GM11168 (cell line): Measurements from ENCODE around the gene TUBB1.

Source experiments
- in situ Hi-C: fragments of 300-500 bp; cut with MboI; formaldehyde crosslinking; loops from one replicate; pipeline ENCODE4 v1.12.0; 2022; ENCODE audit warnings: low sequenced_read_pairs; ENCODE audit not compliant: unreplicated experiment

Gene TUBB1

DNA sequence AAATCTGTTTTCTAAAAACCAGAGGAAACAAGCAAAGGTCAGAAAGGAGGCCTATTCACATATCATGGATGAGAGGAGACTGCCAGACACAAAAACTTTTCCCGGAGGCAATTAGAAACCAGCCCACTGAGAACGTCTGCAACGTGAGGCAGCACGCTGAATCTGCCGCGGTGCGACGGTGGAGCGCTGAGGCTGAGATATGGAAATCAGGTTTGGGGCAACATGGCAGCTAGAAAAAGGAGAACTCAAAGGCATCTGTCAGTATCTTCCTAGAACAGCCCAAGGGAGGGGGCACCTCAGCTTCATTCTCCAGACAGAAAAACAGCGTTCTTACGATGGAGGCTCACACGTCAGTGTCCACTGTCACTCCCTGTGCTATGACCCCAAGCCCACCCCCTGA is 18.2 kb downstream of the TUBB1 start:
- in situ Hi-C loops = no loop called here

DNA sequence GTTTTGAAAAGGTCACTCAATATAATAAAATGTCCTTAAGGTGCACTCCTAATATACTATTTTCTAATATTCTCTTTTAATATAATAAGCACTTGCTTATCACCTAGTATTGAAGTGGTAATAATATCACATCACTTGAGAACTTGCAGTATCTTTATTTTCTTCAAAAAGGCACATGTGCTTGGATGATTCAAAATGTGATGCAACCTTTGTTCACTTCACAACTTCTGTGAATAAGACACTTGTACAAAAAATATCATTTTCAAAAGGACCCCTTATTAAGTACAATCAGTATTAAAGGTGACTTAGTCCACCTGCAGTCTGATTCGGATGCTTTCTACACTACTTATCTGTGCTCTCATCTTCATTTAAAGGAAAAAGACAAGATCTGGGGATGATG is 20.0 kb downstream of the TUBB1 start:
- in situ Hi-C loops = no loop called here

DNA sequence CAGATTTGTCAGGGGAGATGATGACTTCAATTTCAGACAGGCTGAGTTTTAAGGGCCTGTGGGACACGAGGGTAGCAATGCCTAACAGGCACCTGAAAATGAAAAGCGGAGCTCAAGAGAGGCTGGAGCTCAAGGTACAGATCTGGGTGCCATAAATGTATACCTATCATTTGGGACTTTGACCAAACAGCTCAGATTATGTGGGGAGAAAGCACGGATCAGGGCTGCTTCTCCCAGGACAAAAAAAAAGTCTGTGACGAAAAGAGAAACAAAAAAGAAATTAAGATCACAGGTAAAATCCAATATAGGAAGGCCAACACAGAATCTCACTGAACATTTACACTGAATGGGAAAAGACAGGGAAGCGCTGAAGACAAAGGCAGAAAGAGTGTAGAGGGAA is 21.4 kb downstream of the TUBB1 start:
- in situ Hi-C loops = loop anchor here (5.0 kb wide), 1 partner anchor 33 kb away; the partner anchor contains the start of gene CTSZ

DNA sequence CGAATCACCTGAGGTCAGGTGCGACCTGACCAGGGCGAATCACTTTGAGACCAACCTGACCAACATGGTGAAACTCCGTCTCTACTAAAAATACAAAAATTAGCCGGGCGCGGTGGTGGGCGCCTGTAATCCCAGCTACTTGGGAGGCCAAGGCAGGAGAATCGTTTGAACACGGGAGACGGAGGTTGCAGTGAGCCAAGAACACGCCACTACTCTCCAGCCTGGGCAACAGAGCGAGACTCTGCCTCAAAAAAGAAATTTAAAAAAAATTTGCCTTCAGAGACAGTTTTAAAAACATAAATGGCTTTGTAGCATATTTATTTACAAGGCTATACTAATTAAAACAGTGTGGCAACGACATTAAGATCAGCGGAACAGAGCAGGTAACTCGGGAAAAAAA is 22.3 kb downstream of the TUBB1 start:
- in situ Hi-C loops = loop anchor here (5.0 kb wide), 1 partner anchor 34 kb away; the partner anchor contains the start of gene CTSZ

DNA sequence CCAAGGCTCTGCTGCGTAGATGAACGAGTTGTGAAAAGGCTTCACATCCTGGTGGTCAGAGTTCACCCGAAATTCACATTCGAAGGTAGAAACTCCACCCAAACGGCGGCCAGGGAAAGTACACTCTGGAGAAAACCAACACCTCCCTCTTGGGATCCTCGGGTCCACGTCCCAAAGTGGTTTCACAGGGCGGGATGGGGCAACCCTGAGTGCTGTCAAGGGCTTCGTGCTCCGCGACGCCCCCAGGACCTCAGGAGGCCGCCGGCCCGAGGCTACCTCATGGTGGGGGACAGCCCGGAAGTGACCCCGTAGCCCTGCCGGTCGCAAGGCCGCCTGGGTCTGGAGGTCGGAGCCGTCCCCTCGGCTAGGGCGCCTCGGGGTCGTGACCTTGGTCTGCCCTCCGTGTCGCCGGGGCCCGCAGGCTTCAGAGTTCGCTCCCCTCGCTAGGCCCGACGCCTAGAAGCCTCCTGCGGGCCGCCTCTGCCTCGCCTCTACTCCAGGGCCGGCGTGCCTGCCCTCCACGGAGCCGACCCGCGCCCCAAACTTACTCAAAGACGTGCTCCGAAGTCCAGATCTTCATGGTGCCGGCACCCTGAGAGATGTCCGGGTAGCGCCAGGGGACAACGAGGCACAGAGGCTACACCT is 23.0 kb downstream of the TUBB1 start, which contains the start of gene PRELID3B:
TSS of gene PRELID3B (minus strand) at position 636 of the 645 bp plus-strand sequence. CDS start at position 580, 56 bp downstream.
- in situ Hi-C loops = loop anchor here (5.0 kb wide), 1 partner anchor 35 kb away; the partner anchor contains the start of gene CTSZ

DNA sequence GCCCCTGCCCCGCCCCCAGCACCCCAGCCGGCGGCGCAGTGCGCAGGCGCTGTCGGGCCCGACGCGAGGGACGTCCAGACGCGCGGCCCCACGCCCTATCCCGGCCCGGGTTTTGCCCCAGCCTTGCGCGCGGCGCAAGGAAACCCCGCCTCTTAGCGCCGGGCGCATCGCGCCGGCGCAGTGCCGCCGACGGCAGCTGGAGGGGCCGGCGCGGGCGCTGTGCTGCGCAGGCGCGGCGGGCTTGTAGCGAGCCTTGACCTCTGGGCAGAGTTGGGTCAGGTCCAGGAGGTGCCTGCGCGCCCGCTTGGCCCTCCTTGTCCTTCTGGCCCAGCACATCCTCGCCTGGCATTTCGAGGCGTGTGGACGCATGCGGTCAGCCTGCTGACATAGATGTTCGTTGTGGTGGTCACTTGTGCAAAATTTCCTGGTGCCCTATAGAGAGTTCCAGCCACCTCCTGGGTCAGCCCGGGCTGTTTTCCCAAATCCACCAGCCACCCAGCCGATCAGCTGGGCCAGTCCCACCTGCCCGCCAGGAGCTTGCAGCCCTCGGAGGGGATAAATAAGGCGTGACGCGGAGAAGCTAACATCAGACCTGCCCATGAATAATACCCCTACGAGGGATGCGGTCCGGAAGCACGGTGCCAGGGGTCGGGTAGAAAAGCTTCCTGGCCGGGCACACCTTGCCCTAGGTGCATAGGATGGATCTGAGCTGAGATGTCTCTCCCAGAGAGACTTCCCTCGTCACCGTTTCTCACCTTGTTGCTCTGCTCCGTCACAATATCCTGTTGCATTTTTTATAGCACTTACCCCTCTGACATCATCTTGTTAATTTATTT is 23.8 kb downstream of the TUBB1 start:
- in situ Hi-C loops = loop anchor here (5.0 kb wide), 1 partner anchor 36 kb away; the partner anchor contains the start of gene CTSZ

DNA sequence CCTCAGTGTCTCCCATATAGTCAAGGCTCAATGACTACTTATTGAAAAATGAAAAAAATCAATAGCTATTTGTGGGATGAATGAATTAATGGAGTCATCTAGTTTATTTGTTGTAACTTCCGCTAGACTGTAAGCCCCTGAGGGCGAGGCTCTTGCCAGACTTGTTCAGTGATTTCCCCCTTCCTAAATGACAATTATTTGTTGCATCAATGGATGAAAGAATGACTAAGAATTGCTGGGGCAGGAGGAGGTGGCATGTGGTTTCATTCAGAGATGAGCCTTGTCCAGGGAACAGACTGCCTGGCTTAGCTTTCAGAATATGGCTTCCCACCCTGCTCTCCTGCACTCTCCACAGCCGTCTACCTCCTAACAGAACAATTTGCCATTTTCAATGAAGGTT is 24.5 kb downstream of the TUBB1 start:
- in situ Hi-C loops = loop anchor here (5.0 kb wide), 1 partner anchor 36 kb away; the partner anchor contains the start of gene CTSZ

DNA sequence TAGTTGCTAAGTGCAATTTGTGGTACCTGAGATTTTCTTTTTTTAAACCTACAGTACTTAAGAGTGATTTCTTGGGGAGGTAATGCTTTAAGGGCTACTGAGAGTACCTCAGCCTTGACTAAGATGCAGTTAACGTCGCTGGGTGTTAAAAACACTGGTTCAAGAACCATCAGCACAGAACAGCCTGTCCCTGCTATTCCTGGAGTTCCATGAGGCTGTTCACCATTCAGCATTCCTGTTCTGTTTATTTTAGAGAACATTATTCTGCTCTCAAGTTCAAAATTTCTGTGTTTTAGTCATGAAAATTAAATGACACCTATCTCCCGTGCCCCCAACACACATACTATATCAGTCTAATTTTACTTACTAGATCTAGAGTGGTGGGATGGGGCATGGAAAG is 25.1 kb downstream of the TUBB1 start:
- in situ Hi-C loops = loop anchor here (5.0 kb wide), 1 partner anchor 37 kb away; the partner anchor contains the start of gene CTSZ

DNA sequence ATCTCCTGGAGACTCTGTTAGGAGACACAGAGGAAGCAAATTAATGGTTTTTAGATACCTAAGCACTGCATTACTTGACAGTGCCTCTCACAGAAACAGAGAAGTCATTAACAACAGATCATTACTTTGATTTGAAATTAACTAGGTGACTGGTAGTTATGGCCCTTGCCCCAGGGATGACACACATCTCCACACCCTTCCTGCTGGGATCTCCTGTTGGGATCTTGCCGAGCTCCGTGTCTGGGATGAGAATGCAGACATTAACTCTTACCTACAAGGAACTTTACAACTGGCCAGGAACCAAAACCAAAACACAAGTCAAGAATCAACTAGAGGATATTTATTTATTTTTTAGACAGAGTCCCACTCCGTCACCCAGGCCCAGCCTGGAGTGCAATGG is 25.6 kb downstream of the TUBB1 start:
- in situ Hi-C loops = loop anchor here (5.0 kb wide), 1 partner anchor 37 kb away; the partner anchor contains the start of gene CTSZ

DNA sequence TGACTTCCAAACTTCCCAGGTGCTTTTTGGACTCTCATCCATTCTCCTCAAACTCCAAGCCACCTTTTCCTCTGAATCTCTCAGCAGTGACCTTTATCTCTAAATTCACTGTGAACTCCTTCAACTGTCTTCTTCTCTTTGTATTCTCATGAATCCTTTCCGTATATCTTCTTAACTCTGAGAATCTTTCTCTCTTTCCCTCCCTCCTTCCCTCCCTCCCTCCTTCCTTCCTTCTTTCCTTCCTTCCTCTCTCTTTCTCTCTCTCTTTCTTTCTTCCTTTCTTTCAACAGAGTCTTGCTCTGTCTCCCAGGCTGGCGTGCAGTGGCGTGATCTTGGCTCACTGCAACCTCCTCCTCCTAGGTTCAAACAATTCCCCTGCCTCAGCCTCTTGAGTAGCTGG is 27.6 kb downstream of the TUBB1 start:
- in situ Hi-C loops = no loop called here

DNA sequence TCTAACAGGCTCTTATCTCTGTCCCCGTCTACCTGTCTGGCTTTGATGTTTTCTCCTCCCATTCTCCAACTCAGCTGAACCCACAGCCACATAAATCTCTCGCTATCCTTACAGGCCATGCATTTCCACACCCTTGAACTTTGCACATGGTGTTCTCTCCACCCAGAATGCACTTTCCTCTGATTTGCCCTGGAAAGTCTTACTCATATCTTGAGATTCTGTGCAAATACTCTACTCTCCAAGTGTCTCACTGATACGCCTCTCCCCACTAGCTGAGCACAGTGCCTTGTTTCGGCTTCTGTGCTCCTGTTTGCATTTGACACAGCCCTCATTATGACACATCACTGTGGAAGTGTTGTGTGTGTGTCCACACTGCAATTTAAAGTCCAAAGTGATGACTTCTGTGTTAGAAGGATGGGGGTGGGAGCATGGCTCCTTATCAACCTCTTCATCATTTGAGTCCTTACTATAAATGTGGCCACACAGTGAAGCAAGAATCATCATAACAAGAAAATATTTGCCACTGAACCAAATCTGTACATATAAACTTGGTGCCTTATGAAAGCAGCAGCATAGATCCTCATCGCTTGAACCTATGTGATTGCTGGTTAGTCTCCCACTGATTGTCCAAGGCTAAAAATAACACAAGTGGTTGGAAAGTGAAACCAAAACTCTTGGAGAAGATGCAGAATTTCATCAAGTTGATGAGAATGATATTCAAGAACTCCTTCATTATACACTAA is 28.9 kb downstream of the TUBB1 start:
- in situ Hi-C loops = no loop called here

DNA sequence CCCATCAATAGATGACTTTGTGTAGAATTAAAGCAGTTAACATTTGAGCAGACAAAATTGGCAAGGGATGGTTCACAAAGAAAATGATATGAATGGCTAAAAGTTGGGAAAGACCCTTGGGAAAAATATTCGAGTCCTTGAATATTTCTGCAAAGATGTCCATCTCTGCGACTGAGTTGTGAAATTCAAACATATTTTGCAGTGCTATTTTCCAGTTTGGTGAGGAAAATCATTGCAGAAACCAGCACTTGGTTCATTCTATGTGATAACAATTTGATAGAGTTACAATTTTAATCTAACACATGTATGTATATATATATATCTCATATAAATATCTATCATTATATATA is 29.4 kb downstream of the TUBB1 start:
- in situ Hi-C loops = no loop called here

DNA sequence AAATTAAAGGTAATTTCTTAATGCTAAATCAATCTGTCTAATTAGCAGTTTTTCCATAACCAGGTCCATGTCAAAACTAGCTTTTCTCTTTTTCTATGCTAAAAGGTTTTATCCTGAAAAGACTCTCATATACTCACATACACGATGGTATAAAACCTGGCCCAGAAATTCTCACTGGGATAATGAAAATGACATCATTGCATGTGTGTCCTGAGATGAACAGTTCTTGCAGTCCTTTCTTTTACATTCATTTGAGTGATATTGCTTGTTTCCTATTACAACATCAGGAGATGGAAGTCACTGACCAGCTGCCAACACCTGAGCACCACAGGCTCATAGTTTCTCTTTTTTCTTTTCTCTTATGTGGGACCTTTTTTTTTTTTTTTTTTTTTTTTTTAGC is 31.2 kb downstream of the TUBB1 start:
- in situ Hi-C loops = no loop called here

DNA sequence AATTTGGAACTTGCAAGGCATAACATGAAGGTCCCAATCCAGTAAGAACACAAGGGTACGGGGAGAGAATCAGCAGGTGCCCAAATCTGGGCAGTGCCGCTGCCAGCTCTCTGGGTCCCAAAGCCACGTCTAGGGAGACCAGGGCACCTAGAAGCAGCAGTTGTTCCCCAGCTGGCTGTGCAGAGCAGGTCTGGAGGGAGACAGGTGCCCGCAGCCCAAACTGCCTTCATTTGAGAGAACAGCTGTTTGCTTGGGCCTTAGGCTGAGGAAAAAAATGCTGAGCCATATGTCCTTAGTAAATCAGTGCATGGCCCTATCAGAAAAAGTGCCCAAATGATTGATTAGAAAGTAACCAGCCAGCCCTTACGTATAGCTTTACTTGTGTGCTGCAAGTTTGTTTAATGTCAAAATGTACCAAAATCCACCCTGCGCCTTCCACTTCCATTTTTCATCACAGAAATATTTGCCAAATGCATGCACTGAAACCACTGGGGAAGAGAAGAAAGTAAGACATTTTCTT is 32.5 kb downstream of the TUBB1 start:
- in situ Hi-C loops = no loop called here

DNA sequence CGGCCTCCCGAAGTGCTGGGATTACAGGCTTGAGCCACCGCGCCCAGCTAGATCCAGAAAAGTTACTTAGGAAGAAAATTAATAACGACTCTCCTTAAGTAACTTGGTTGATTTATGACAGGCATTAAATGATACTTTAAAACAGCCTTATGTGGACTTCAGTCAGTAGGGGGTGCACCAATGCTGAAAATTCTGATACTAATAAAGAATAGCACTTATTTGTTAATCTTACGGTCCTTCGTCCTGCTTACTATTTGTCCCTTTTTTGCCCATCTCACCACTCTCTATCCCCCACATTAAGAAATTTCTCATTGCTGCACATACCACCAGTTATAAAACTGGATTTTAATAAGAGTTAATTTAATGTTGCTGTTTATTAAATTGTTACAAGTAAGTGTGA is 36.1 kb downstream of the TUBB1 start:
- in situ Hi-C loops = no loop called here

DNA sequence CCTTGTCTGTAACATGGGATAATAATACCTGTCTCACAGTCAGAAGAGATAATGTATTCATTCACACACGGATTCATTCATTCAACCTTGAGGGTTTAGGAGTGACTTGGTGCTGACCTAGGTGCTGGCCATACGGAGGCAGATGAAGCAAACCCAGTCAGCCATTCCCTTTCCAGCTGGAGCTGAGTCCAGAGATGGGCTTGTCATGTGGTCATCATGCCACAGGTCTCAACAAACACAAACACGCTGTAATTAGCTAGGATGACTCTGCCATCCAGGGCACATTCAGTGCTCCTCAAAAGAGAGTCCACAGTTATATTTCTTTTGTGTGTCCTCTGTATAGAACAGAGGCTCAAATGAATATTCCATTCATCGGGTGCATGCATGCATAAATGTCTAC is 42.9 kb downstream of the TUBB1 start:
- in situ Hi-C loops = no loop called here

DNA sequence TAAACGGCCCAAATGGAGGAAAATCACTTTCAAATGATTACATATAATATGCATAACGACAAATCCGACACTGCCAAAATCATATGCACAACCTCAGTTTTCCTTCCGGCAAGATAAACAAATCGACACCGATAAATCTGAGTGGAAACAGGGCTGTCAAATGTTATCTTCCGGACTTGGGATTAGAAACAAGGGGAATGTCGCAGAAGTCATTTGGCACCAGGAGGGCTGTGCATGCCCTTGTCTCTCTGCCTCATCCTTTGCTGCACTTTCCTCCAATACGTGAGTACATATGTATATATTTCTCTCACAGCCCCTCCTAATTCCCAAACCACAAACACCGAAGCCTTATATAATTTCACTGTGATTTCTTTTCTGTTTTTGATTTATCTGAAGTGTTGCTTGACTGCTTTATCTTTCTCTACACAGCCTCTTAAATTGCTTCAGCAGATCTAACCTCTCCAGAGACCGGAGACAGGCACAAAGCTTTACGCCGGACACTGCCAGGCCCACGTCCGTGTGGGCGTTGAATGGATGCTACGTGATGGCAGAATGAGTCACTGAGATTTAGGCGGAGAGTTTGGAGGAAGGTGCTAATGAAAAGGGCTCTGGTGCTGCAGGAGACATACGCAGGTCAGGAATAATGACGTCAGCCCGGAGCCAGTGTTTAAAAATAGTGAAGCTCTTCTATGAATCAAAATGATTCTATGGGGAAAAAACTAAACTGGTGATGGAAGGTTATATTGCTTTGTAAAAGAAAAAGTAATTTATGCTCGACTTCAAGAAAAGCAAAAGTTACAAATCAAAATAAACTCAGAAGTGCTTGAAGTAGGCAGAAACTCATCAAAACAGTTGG is 44.4 kb downstream of the TUBB1 start:
- in situ Hi-C loops = no loop called here

DNA sequence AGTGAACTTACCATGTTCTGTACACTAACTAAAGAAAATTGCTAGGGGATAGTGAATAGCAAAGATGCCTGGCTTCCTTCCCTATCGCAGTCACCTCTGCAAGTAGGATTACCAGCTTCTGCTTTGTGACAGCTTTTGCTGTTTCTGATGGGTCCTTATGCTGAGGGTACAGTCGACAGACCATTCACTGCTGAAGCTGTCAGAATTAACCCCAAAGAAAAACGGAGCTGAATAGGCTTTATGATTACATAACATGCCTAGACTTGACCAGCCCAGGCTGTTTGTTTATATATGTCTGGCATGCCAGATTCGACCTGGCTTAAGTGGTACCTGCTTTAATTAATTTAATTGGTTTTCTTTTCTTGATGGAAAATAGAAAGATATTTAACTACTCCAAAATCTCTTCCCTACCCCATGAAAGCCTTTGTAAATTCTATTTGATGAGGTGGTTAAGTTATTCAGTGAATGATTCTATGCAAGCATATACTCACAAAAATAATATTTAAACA is 45.0 kb downstream of the TUBB1 start:
- in situ Hi-C loops = no loop called here

DNA sequence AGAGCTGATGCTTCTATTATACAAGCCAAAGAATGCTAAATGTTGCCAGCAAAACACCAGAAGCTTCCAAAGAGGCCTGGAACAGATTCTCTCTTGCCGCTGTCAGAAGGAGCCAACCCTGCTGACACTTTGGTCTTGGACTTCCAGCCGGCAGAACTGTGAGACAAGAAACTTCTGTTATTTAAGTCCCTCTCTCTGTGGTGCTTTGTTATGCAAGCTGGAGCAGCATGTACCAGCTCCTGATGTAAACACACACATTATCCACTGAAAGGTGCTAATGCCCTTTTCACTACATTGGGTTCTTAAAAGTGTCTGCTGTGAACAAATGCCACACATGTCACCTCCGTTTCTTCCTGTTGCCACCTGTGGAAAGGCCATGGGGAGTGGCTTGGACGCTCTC is 49.3 kb downstream of the TUBB1 start:
- in situ Hi-C loops = no loop called here
